GM21723 (cell line): Measurements from ENCODE around the gene CLEC18B.
"Not testable (repeated sequence)": the region's sequence is repeated elsewhere in the genome, so short reads cannot be mapped to it uniquely, and the experiment has no call there.

ENCODE experiments used
- ATAC-seq: cut with Tn5 transposase; IDR thresholded peaks from one replicate; pipeline ENCODE4 v1.9.1; 2021; ENCODE audit warnings: mild to moderate bottlenecking, moderate library complexity; ENCODE audit not compliant: unreplicated experiment

CLEC18B gene

DNA sequence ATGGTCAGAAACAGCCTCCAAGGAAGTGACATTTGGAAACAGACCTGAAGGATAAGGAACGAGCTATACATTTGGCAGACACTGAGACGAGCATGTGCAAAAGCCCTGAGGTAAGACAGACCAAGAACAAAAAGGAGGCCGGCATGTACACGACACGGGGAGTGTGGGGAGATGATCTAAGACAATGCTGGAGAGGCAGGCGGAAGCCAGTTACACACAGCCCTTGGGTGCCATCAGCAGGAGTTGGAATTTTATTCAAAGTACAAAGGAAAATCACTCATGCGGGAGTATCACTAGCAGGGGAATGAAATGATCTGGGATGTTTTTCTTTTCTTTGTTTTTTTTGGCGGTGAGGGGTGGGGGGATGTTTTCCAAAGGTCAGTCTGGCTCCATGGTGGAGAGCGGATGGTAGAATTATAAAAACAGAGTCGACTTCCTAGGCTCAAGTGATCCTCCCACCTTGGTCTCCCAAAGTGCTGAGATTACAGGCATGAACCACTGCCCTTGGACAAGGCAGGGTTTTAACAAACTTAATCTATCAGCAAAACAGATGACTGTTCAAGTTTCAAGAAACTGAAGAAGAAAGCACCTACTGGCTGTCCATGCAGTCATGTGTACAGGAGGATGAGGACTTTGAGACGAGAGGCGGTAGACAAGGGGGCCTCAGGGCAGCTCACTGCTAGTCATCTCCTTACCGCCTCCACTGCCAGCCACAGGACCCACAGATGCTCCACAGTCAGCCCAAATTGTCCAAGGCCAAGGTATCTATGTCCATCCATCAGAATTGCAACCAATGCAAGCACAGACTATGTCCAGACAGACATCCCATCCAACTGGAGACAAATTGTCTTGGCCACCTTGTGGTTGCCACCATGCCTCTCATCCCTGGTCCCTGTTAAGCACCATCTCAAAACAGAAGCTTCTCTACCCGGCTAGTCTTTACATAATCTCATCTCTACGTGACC lies 59.4 kb downstream of the CLEC18B start:
- ATAC-seq = not testable (repeated sequence)
